ENCODE results near the gene MAPKAPK5. TPM values are rescaled to one million over a fixed set of nuclear protein-coding genes. Genes with fewer than 3 reads are reported as not detected.

The MAPKAPK5 gene
- total and polyA plus RNA-seq, 9 of the 15 experiments (the other 6 are each of a cell fraction or from before 2014, with no cell fraction given) = 11.6 to 72.1 (median 60.4) TPM

GRCh38 chr12:111841750-111842555, at the start of gene MAPKAPK5 (continued):
- TF ChIP-seq MBD1 (CRISPR knock-in tag; IDR thresholded peaks at IDR 0.05) = no peak
- TF ChIP-seq, protein P1, sequence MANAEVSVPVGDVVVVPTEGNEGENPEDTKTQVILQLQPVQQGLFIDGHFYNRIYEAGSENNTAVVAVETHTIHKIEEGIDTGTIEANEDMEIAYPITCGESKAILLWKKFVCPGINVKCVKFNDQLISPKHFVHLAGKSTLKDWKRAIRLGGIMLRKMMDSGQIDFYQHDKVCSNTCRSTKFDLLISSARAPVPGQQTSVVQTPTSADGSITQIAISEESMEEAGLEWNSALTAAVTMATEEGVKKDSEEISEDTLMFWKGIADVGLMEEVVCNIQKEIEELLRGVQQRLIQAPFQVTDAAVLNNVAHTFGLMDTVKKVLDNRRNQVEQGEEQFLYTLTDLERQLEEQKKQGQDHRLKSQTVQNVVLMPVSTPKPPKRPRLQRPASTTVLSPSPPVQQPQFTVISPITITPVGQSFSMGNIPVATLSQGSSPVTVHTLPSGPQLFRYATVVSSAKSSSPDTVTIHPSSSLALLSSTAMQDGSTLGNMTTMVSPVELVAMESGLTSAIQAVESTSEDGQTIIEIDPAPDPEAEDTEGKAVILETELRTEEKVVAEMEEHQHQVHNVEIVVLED (CRISPR knock-in tag; IDR thresholded peaks at IDR 0.05) = peak; percentile 76
- peak; percentile 76; the same call in 1 of the 2 replicates for TF ChIP-seq ELF2 (CRISPR knock-in tag; IDR thresholded peaks at IDR 0.05)
- 0 out of 2 replicates have a peak, but pooled peaks have one; percentile 6 for TF ChIP-seq OTX1 (CRISPR knock-in tag; IDR thresholded peaks at IDR 0.05)
- TF ChIP-seq MEF2D (tag; conservative IDR thresholded peaks at IDR 0.05; ENCODE audit: low read depth) = no peak
- TF ChIP-seq ZC3H8 (IDR thresholded peaks at IDR 0.05) = no peak
- no peak for TF ChIP-seq ZNF282 (CRISPR knock-in tag; IDR thresholded peaks at IDR 0.05)
- no peak for TF ChIP-seq ZNF518B (CRISPR knock-in tag; IDR thresholded peaks at IDR 0.05)
- no peak for TF ChIP-seq ZNF143 (CRISPR knock-in tag; IDR thresholded peaks at IDR 0.05)
- TF ChIP-seq ARID1B (IDR thresholded peaks at IDR 0.05) = no peak
- TF ChIP-seq STAT5A (IDR thresholded peaks at IDR 0.05; ENCODE audit: borderline replicate concordance, low read length) = peak; percentile 20; the same call in 1 of the 2 replicates
- no peak for TF ChIP-seq SRSF7 (optimal IDR thresholded peaks at IDR 0.05; ENCODE audit: low read depth, low read length)
- no peak for TF ChIP-seq ZNF212 (CRISPR knock-in tag; IDR thresholded peaks at IDR 0.05)
- TF ChIP-seq ZNF175 (CRISPR knock-in tag; IDR thresholded peaks at IDR 0.05; ENCODE audit: low read depth) = peak; percentile 72
- no peak for TF ChIP-seq MEF2A (IDR thresholded peaks at IDR 0.05; ENCODE audit: control insufficient read depth, low read depth, low read length)
- TF ChIP-seq HMG20B (CRISPR knock-in tag; IDR thresholded peaks at IDR 0.05) = no peak
- no peak for TF ChIP-seq FOS (IDR thresholded peaks at IDR 0.05; ENCODE audit: extremely low read depth, insufficient read length)
- TF ChIP-seq NKRF (IDR thresholded peaks at IDR 0.05; ENCODE audit: borderline replicate concordance) = no peak
